ENCODE results near the gene DIABLO.
"Not testable (repeated sequence)": the region's sequence is repeated elsewhere in the genome, so short reads cannot be mapped to it uniquely, and the experiment has no call there.

Gene DIABLO

DNA sequence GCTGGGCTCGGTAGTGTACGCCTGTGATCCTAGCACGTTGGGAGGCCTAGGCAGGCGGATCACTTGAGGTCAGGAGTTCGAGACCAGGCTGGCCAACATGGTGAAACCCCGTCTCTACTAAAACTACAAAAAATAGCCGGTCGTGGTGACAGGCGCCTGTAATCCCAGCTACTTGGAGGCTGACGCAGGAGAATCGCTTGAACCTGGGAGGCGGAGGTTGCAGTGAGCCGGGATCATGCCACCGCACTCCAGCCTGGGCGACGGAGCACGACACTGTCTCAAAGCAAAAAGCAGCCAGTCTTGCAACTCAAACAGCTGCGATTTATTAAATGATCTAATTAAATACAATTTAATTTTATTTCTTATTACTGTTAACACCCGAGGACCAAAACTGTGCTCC lies 23.0 kb downstream of the DIABLO start:
- H3K36me3 ChIP-seq (ENCODE audit: control insufficient read depth, insufficient read depth, low read length); DNase-seq (ENCODE audit: low read depth, low spot score); H3K9me3 ChIP-seq (ENCODE audit: control insufficient read depth, insufficient read depth, low read length); H3K27ac ChIP-seq (ENCODE audit: low read length); H3K4me1 ChIP-seq (ENCODE audit: control insufficient read depth, insufficient read depth, low read length): not testable (repeated sequence)
- no CpG with 5 or more reads among the region's 19 CpGs for WGBS (ENCODE audit: insufficient coverage, insufficient read length)
- H3K4me3 ChIP-seq (ENCODE audit: low read length) = peak overlapping the region; percentile 65; the same call in 1 of the 2 replicates
- peaks cover 11% of the 10 kb centered on the region; the same call in 1 of the 2 replicates for H3K27me3 ChIP-seq (ENCODE audit: control insufficient read depth, insufficient read depth, low read length)

DNA sequence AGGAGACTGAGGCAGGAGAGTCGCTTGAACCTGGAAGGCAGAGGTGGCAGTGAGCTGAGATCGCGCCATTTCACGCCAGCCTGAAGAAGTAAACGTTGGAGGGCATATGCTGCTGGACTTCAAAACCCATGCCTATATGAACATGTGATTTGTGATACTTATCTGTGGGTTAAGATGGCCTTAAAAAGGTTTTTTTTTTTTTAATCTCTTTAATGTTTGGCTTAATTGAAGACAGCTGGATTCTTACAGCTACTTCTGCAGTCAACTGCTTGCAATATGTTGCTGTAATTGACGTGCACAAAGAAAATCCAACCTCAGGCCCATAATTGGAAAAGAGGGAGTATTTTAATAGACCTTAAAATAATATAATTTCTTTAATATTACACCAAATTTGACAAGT lies 23.8 kb downstream of the DIABLO start:
- no peak overlapping the region for H3K4me3 ChIP-seq (ENCODE audit: low read length)
- peaks cover 11% of the 10 kb centered on the region; the same call in 1 of the 2 replicates for H3K27me3 ChIP-seq (ENCODE audit: control insufficient read depth, insufficient read depth, low read length)
- H3K36me3 ChIP-seq (ENCODE audit: control insufficient read depth, insufficient read depth, low read length) = peaks cover 4% of the 10 kb centered on the region; the same call in 1 of the 2 replicates
- peaks cover 5% of the 10 kb centered on the region; the same call in 1 of the 2 replicates for H3K4me1 ChIP-seq (ENCODE audit: control insufficient read depth, insufficient read depth, low read length)
- no CpG with 5 or more reads among the region's 6 CpGs for WGBS (ENCODE audit: insufficient coverage, insufficient read length)
- no peak overlapping the region for H3K27ac ChIP-seq (ENCODE audit: low read length)
- no peak for DNase-seq (ENCODE audit: low read depth, low spot score)
- no peaks in the 10 kb centered on the region for H3K9me3 ChIP-seq (ENCODE audit: control insufficient read depth, insufficient read depth, low read length)

DNA sequence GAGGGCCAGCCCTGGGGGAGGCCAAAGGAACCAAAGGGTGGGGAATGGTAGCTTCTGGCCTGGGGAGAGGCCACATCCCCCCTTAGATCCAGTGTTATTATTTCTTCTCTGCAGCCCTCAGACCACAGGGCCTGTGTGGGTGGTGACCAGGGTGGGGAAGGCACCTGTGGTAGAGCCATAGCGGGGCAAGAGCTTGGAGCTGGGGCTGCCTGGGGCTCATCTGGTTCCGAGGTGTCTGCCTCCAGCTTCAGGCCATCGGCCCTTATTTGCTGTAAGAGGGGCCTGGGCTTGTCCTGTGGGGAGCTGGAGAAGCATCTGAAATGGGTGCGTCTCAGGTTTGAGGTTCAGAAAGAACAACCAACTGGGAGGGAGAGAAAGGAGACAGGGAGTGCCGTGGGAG lies 24.5 kb downstream of the DIABLO start:
- H3K27me3 ChIP-seq (ENCODE audit: control insufficient read depth, insufficient read depth, low read length) = peaks cover 11% of the 10 kb centered on the region; the same call in 1 of the 2 replicates
- H3K9me3 ChIP-seq (ENCODE audit: control insufficient read depth, insufficient read depth, low read length) = no peaks in the 10 kb centered on the region
- H3K27ac ChIP-seq (ENCODE audit: low read length) = no peak overlapping the region
- H3K36me3 ChIP-seq (ENCODE audit: control insufficient read depth, insufficient read depth, low read length) = no peaks in the 10 kb centered on the region
- peaks cover 5% of the 10 kb centered on the region; the same call in 1 of the 2 replicates for H3K4me1 ChIP-seq (ENCODE audit: control insufficient read depth, insufficient read depth, low read length)
- WGBS (ENCODE audit: insufficient coverage, insufficient read length) = no CpG with 5 or more reads among the region's 5 CpGs
- no peak overlapping the region for H3K4me3 ChIP-seq (ENCODE audit: low read length)
- DNase-seq (ENCODE audit: low read depth, low spot score) = no peak

DNA sequence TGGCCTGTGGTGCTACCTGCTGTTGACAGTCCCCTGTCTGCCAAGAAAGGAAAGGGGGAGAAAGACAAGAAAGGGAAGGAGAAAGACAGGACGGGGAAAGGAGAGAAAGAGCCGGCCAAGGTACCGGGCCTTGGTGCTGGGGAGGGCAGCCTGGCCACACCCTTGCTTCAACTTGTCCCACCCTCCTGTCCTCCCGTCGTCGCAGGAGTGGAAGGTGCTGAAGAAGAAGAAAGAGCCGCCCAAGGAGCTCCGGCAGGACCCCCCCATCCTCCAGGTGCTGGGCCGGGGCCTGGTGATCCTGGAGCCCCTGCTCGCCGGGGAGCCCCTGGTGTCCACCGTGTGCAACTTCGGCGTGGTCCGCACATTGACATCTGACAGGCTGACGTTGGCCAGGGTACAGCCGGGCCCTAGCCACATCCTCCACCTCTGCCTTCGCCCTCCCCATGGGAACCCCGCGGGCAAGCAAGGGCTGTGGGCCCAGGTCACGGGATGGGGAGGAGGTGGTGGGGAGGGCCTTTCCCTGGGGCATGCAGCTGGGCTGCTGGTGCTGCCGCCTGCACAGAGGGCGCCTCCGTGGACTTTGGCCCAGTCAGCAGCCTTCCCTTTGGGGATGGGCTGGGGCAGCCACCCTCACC lies 25.2 kb downstream of the DIABLO start:
- Histone ChIP-seq H3K4me3 (ENCODE audit: low read length) (no peak overlapping the region), H3K36me3 (ENCODE audit: control insufficient read depth, insufficient read depth, low read length) (no peaks in the 10 kb centered on the region), H3K9me3 (ENCODE audit: control insufficient read depth, insufficient read depth, low read length) (no peaks in the 10 kb centered on the region), H3K27ac (ENCODE audit: low read length) (no peak overlapping the region), H3K27me3 (ENCODE audit: control insufficient read depth, insufficient read depth, low read length) (peaks cover 11% of the 10 kb centered on the region; the same call in 1 of the 2 replicates), H3K4me1 (ENCODE audit: control insufficient read depth, insufficient read depth, low read length) (peaks cover 5% of the 10 kb centered on the region; the same call in 1 of the 2 replicates)
- no CpG with 5 or more reads among the region's 24 CpGs for WGBS (ENCODE audit: insufficient coverage, insufficient read length)
- no peak for DNase-seq (ENCODE audit: low read depth, low spot score)

DNA sequence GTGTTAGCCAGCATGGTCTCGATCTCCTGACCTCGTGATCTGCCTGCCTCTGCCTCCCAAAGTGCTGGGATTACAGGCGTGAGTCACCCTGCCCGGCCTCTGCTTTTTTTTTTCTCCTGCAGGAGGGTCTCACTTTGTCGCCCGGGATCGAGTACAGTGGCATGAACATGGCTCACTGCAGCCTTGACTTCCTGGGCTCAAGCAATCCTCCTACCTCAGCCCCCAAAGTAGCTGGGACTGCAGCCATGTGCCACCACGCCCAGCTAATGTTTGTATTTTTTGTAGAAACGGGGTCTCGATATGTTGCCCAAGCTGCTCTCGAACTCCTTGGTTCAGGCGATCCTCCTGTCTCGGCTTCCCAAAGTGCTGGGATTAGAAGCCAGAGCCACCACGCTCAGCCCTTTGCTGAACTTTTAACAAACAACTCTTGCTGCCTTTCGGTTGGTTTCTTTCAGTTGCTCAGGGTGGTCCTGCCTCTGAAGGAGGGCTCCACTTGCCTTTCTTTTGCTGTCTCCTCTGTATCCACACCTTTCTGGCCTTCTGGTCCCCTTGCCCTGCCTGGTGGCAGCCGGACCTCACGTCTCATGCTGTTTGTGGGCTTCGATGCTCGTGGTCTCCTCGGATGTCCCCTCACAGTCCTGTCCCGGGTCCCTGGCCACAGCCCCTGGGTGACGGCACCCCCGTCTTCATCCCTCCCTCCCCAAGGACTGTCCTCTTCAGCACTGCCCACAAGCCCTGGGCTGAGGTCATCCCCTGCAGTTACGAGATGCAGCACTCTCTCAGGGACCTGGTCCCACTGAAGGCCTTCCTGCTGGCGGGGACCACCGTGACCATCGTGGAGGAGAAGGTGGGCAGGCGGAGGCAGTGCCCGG lies 26.1 kb downstream of the DIABLO start:
- peaks cover 6% of the 10 kb centered on the region; the same call in 1 of the 2 replicates for H3K27me3 ChIP-seq (ENCODE audit: control insufficient read depth, insufficient read depth, low read length)
- no peak overlapping the region for H3K27ac ChIP-seq (ENCODE audit: low read length)
- H3K36me3 ChIP-seq (ENCODE audit: control insufficient read depth, insufficient read depth, low read length) = no peaks in the 10 kb centered on the region
- H3K9me3 ChIP-seq (ENCODE audit: control insufficient read depth, insufficient read depth, low read length) = no peaks in the 10 kb centered on the region
- peaks cover 4% of the 10 kb centered on the region; the same call in 1 of the 2 replicates for H3K4me1 ChIP-seq (ENCODE audit: control insufficient read depth, insufficient read depth, low read length)
- no CpG with 5 or more reads among the region's 29 CpGs for WGBS (ENCODE audit: insufficient coverage, insufficient read length)
- no peak overlapping the region for H3K4me3 ChIP-seq (ENCODE audit: low read length)
- DNase-seq (ENCODE audit: low read depth, low spot score) = no peak

DNA sequence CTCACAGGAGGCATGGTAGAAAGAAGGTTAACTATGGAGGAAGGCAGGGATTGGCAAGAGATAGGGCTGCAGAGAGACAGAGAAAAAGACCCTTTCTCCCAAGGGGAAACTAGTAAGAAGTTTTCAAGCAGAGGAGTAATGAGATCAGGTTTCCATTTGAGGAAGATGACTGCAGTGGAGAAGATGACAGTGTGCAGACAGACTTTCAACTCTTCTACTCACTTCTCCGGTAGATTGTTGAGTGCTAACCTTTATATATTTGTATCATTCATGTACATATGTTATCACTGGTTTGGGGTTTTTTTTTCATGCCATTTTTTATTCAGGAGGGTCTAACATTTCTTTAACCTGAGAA lies 28.3 kb downstream of the DIABLO start:
- Histone ChIP-seq H3K36me3 (ENCODE audit: control insufficient read depth, insufficient read depth, low read length) (no peaks in the 10 kb centered on the region), H3K27ac (ENCODE audit: low read length) (no peak overlapping the region), H3K9me3 (ENCODE audit: control insufficient read depth, insufficient read depth, low read length) (no peaks in the 10 kb centered on the region), H3K27me3 (ENCODE audit: control insufficient read depth, insufficient read depth, low read length) (no peaks in the 10 kb centered on the region), H3K4me3 (ENCODE audit: low read length) (no peak overlapping the region), H3K4me1 (ENCODE audit: control insufficient read depth, insufficient read depth, low read length) (no peaks in the 10 kb centered on the region)
- no peak for DNase-seq (ENCODE audit: low read depth, low spot score)
- WGBS (ENCODE audit: insufficient coverage, insufficient read length) = no CpG with 5 or more reads among the region's 1 CpG

DNA sequence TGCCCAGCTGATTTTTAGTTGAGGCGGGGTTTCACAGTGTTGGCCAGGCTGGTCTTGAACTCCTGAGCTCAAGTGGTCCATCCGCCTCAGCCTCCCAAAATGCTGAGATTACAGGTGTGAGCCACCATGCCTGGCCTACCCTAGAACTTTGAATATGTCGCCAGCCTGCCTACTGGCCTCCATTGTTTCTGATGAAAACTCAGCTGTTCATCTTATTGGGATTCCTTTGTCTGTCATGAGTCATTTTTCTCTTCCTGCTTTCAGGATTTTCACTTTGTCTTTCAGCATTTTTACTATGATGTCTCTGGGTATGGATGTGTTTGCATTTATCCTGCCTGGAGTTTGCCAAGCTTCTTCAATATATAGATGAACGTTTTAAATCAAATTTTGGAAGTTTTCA lies 30.4 kb downstream of the DIABLO start:
- Histone ChIP-seq H3K4me1 (ENCODE audit: control insufficient read depth, insufficient read depth, low read length) (no peaks in the 10 kb centered on the region), H3K36me3 (ENCODE audit: control insufficient read depth, insufficient read depth, low read length) (no peaks in the 10 kb centered on the region), H3K27me3 (ENCODE audit: control insufficient read depth, insufficient read depth, low read length) (no peaks in the 10 kb centered on the region), H3K27ac (ENCODE audit: low read length) (no peak overlapping the region), H3K9me3 (ENCODE audit: control insufficient read depth, insufficient read depth, low read length) (no peaks in the 10 kb centered on the region), H3K4me3 (ENCODE audit: low read length) (no peak overlapping the region)
- WGBS (ENCODE audit: insufficient coverage, insufficient read length) = no CpG with 5 or more reads among the region's 4 CpGs
- DNase-seq (ENCODE audit: low read depth, low spot score) = no peak

DNA sequence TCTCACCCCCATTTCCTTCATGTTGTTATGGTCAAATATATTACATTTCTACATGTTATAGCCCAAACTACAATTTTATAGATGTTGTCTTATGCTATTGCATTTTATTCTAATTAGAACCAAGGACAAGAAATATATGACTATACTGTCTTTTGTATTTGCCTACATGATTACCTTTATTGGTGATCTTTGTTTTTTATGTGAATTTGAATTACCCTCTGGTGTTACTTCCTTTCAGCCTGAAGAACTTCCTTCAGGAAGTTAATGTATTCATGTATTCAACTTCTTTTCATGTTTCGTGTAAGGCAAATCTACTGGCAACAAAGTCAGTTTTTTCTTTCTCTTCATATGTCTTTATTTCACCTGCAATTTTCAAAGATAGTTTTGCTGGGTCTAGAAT lies 31.0 kb downstream of the DIABLO start:
- no peaks in the 10 kb centered on the region for H3K4me1 ChIP-seq (ENCODE audit: control insufficient read depth, insufficient read depth, low read length)
- no peak overlapping the region for H3K27ac ChIP-seq (ENCODE audit: low read length)
- H3K36me3 ChIP-seq (ENCODE audit: control insufficient read depth, insufficient read depth, low read length) = peaks cover 2% of the 10 kb centered on the region; the same call in 1 of the 2 replicates
- DNase-seq (ENCODE audit: low read depth, low spot score) = no peak
- no CpG with 5 or more reads among the region's 1 CpG for WGBS (ENCODE audit: insufficient coverage, insufficient read length)
- H3K4me3 ChIP-seq (ENCODE audit: low read length) = no peak overlapping the region
- no peaks in the 10 kb centered on the region for H3K9me3 ChIP-seq (ENCODE audit: control insufficient read depth, insufficient read depth, low read length)
- no peaks in the 10 kb centered on the region for H3K27me3 ChIP-seq (ENCODE audit: control insufficient read depth, insufficient read depth, low read length)

DNA sequence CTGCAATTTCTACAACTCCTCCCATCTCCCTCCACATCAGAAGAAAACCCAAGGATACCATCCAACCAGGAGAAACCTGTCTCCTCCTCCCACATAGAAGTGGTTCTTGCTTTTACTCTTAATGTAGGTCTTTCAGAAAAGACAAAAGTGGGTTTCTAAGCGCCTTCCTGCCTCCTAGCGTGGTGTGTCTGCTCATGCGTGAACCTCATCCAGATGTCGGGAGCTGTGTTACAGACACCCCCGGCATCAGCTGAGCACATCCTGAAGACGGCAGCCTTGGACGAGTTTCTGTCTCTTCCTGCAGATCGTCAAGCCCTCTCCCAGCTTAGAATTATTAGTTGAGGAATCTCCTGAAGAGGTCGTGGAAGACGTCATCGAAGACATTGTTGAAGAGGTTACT lies 33.4 kb downstream of the DIABLO start:
- Histone ChIP-seq H3K4me3 (ENCODE audit: low read length) (no peak overlapping the region), H3K9me3 (ENCODE audit: control insufficient read depth, insufficient read depth, low read length) (no peaks in the 10 kb centered on the region), H3K36me3 (ENCODE audit: control insufficient read depth, insufficient read depth, low read length) (peaks cover 2% of the 10 kb centered on the region; the same call in 1 of the 2 replicates), H3K4me1 (ENCODE audit: control insufficient read depth, insufficient read depth, low read length) (no peaks in the 10 kb centered on the region), H3K27me3 (ENCODE audit: control insufficient read depth, insufficient read depth, low read length) (no peaks in the 10 kb centered on the region), H3K27ac (ENCODE audit: low read length) (no peak overlapping the region)
- DNase-seq (ENCODE audit: low read depth, low spot score) = no peak
- WGBS (ENCODE audit: insufficient coverage, insufficient read length) = no CpG with 5 or more reads among the region's 11 CpGs

DNA sequence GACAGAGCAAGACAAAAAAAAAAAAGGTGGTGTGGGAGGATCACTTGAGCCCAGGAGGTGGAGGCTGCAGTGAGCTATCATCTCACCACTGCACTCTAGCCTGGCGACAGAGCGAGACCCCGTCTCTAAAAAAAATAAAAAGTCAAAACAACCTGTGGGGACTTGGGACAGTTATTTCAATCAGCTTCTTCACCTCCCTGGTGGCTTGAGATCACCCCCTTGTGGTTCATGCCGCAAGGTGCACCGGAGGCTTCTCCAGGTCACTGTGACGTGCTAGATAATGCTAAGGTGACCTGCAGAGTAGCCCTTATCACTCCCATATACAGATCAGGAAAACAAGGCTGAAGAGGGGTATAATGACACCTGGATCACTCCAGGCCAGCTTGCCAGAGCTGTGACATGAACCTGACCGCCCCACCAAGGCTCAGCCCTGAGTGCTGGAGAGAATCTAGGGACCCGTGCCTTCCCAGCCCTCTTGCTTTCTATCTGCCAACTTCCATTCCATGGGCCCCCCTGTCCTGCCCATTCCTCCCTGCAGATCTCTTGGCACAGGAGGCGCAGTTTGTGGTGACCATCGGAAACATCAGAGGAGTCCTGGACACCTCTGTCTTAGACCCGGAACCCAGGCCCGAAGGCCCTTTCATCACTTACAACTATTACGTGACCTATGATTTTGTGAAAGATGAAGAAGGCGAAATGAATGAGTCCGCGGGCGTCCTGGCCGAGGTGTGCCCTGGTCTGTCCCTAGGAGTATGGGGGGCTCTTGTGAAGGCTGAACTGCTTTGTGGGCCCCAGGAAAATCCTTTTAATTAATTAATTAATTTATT lies 34.8 kb downstream of the DIABLO start:
- H3K4me3 ChIP-seq (ENCODE audit: low read length) = no peak overlapping the region
- DNase-seq (ENCODE audit: low read depth, low spot score) = peak; percentile 57
- H3K4me1 ChIP-seq (ENCODE audit: control insufficient read depth, insufficient read depth, low read length) = no peaks in the 10 kb centered on the region
- H3K36me3 ChIP-seq (ENCODE audit: control insufficient read depth, insufficient read depth, low read length) = peaks cover 2% of the 10 kb centered on the region; the same call in 1 of the 2 replicates
- WGBS (ENCODE audit: insufficient coverage, insufficient read length) = no CpG with 5 or more reads among the region's 18 CpGs
- H3K27me3 ChIP-seq (ENCODE audit: control insufficient read depth, insufficient read depth, low read length) = no peaks in the 10 kb centered on the region
- no peak overlapping the region for H3K27ac ChIP-seq (ENCODE audit: low read length)
- no peaks in the 10 kb centered on the region for H3K9me3 ChIP-seq (ENCODE audit: control insufficient read depth, insufficient read depth, low read length)

Data from iPS DF 6.9 (cell line).